LNCaP clone FGC (cell line): ENCODE measurements around the gene PIP4K2C.
A peak's percentile ranks its signal among the peaks of the same experiment; 100 is the strongest.
"Not testable (repeated sequence)": the region's sequence is repeated elsewhere in the genome, so short reads cannot be mapped to it uniquely, and the experiment has no call there.

Experiments used
- DNase-seq: peaks from one replicate; pipeline ENCODE4 v3.0.0-alpha.2; 2011; ENCODE audit warnings: low read depth
- H3K4me3 ChIP-seq: 2 replicates; pipeline ENCODE4 v1.5.1; 2011; ENCODE audit warnings: mild to moderate bottlenecking, low read depth, low read length, control low read depth
- CTCF ChIP-seq: IDR thresholded peaks from 2 replicates; pipeline ENCODE4 v1.5.1; 2012; ENCODE audit warnings: mild to moderate bottlenecking; ENCODE audit not compliant: control insufficient read depth, insufficient read depth; ENCODE audit errors: extremely low read depth

Gene PIP4K2C

GRCh38 chr12:57632958-57633840 lies 42.2 kb downstream of the PIP4K2C start, which contains the start of gene B4GALNT1:
TSS of gene B4GALNT1 (minus strand) at chr12:57633201. CDS start at chr12:57632132, 1,069 bp downstream.
- TF ChIP-seq CTCF, result peak; percentile 88
- DNase-seq, result no peak
- peak within 1 kb of the TSS; percentile 55 for H3K4me3 ChIP-seq

- DNase-seq, H3K4me3 ChIP-seq: not testable (repeated sequence)
Measured at GRCh38 chr12:57636731-57637130, 45.7 kb downstream of the PIP4K2C start.

DNA sequence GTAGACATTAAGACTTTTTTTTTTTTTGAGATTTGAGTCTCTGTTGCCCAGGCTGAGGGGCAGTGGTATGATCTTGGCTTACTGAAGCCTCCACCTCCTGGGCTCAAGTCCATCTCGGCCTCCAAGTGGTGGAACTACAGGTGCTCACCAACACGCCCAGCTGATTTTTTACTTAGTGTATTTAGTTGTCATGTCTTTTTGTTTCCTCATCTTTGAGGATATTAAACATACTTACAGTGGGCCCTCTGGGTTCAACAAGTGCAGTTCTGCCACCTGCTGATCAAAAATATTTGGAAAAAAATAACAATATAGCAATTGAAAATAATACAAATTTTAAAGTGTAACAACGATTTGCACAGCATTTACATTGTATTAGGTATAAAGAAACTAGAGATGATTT lies 46.4 kb downstream of the PIP4K2C start:
- DNase-seq, result no peak
- no peak overlapping the region for H3K4me3 ChIP-seq

DNA sequence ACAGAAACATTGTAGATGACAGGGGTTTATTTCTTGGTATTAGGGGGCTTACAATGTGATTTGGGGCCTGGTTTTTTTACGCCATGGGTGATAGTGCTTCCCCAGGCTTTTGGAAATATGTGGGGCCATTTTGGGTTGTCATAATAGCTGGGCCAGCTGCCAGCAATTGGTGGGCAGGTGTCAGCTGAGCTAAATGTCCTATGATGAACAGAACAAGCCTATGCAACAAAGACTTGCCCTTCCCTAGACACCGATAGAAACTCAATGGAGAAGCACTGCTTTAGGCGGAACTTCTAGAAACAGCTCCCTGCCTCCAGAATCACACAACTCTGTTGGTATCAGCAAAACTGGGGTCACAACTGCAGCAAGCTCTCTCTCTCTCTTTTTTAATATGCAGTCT lies 47.1 kb downstream of the PIP4K2C start:
- no peak overlapping the region for H3K4me3 ChIP-seq
- no peak for TF ChIP-seq CTCF
- no peak for DNase-seq

More for the DNA sequence above, 46.4 kb downstream of the PIP4K2C start:
- no peak for TF ChIP-seq CTCF

DNA sequence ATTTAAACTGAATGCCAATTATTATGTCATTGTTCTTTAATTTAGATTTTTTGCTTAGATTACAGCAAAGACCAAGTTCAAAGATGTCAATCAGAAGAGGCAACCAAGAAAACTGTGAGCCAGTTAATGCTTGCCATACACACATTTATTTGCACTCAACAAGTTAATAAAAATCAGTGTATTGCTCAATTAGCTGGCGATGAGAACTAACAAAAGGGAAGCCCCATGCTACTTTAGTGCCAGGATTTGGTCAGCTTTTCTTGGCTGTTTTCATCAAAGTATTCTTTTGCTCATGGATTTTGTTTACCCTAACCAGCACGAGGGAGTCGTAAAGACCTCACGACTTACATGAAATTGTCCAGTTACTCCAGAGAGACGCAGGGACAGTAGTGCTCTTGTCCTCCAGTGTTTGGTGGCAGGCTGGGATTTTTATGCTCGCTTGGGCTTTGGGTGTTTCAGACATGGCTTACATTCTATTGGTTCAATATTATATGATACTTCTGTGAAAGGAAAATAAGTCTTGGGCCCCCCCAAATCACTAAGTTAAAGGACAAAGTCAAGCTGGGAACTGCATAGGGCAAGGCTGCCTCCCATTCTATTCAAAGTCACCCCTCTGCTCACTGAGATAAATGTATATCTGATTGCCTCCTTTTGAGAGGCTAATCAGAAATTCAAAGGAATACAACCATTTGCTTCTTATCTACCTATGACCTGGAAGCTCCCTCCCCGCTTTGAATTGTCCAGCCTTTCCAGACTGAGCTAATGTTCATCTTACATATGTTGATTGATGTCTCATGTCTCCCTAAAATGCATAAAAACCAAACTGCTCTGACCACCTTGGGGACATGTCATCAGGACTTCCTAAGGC lies 49.4 kb downstream of the PIP4K2C start:
- DNase-seq, result no peak
- TF ChIP-seq CTCF, result no peak
- no peak overlapping the region for H3K4me3 ChIP-seq

- no peak for DNase-seq
- H3K4me3 ChIP-seq, result no peak overlapping the region
- TF ChIP-seq CTCF, result no peak
Measured at GRCh38 chr12:57641699-57642442, 50.9 kb downstream of the PIP4K2C start.

DNA sequence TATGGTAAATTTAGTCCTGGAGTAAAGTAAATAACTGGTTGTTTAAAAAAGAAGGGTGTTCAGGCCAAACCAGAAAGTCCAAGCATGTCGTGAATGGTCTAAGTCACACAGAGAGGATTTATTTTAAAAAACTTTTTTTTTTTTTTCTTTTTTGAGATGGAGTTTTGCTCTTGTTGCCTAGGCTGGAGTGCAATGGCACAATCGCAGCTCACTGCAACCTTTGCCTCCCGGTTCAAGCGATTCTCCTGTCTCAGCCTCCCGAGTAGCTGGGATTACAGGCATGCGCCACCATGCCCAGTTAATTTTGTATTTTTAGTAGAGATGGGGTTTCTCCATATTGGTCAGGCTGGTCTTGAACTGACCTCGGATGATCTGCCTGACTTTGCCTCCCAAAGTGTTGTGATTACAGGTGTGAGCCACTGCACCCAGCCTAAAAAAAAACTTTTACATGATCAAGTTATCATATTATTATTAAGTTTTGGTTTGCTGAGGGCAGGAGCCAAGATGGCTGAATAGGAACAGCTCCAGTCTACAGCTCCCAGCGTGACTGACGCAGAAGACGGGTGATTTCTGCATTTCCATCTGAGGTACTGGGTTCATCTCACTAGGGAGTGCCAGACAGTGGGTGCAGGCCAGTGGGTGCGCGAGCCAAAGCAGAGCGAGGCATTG lies 55.1 kb downstream of the PIP4K2C start:
- not testable (repeated sequence) for DNase-seq, H3K4me3 ChIP-seq

DNA sequence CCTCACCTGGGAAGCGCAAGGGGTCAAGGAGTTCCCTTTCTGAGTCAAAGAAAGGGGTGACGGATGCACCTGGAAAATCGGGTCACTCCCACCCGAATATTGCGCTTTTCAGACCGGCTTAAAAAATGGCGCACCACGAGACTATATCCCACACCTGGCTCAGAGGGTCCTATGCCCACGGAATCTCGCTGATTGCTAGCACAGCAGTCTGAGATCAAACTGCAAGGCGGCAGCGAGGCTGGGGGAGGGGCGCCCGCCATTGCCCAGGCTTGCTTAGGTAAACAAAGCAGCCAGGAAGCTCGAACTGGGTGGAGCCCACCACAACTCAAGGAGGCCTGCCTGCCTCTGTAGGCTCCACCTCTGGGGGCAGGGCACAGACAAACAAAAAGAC lies 55.7 kb downstream of the PIP4K2C start:
- H3K4me3 ChIP-seq, DNase-seq: not testable (repeated sequence)
